GM12878 (cell line): ENCODE measurements around the gene MEG3.

Experiments used
- CTCF ChIP-seq, 3 experiments: IDR thresholded peaks in 2 of 3; conservative IDR thresholded peaks in 1 of 3; 2 replicates each; pipeline ENCODE4 v1.5.1; 2011; ENCODE audit warnings: low read depth in 3 of 3, low read length in 3 of 3, mild to moderate bottlenecking in 3 of 3, control low read depth in 2 of 3, moderate library complexity in 2 of 3, inconsistent platforms in 1 of 3, mixed read lengths in 1 of 3; ENCODE audit not compliant: control insufficient read depth in 2 of 3, insufficient read depth in 1 of 3; ENCODE audit errors: extremely low read depth in 1 of 3
- FOS ChIP-seq: IDR thresholded peaks from 3 replicates; pipeline ENCODE4 v1.6.1; 2011; ENCODE audit warnings: borderline replicate concordance; ENCODE audit not compliant: insufficient read length; ENCODE audit errors: extremely low read depth
- MTA2 ChIP-seq: fragments of 450-650 bp; IDR thresholded peaks from 2 replicates; pipeline ENCODE4 v1.6.1; 2016; ENCODE audit warnings: low read depth, mild to moderate bottlenecking, moderate library complexity
- SMC3 ChIP-seq: IDR thresholded peaks from 2 replicates; pipeline ENCODE4 v1.6.1; 2011; ENCODE audit warnings: low read length, improper control_type of control experiment, borderline replicate concordance
- TF ChIP-seq, protein P1 (sequence below): IDR thresholded peaks from 2 replicates; pipeline ENCODE4 v1.6.1; 2012; ENCODE audit warnings: low read depth, low read length, improper control_type of control experiment

- no peak for TF ChIP-seq FOS
- 0 out of 6 replicates have a peak, but pooled peaks of 2 of the 3 experiments have one; percentile 5 to 9 for TF ChIP-seq CTCF (IDR thresholded peaks at IDR 0.05 in 2 of 3, conservative IDR thresholded peaks at IDR 0.05 in 1 of 3; ENCODE audit: control insufficient read depth in 2 of 3, extremely low read depth in 1 of 3, insufficient read depth in 1 of 3, low read depth in 3 of 3, low read length in 3 of 3)
- TF ChIP-seq, protein P1, sequence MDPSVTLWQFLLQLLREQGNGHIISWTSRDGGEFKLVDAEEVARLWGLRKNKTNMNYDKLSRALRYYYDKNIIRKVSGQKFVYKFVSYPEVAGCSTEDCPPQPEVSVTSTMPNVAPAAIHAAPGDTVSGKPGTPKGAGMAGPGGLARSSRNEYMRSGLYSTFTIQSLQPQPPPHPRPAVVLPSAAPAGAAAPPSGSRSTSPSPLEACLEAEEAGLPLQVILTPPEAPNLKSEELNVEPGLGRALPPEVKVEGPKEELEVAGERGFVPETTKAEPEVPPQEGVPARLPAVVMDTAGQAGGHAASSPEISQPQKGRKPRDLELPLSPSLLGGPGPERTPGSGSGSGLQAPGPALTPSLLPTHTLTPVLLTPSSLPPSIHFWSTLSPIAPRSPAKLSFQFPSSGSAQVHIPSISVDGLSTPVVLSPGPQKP = no peak
- TF ChIP-seq SMC3 = no peak
- TF ChIP-seq MTA2 = no peak
These were observed 1.4 kb downstream of the MEG3 start for GRCh38 chr14:100827101-100828021.
